ENCODE data around the gene EHMT2. TPM values are rescaled to one million over a fixed set of nuclear protein-coding genes. Genes with fewer than 3 reads are reported as not detected.
A peak's percentile ranks its signal among the peaks of the same experiment; 100 is the strongest.

The EHMT2 gene
- total RNA-seq, 1 donor from 2014 or later: 39.5 TPM

GRCh38 chr6:31836474-31837368 is 60.8 kb downstream of the EHMT2 start:
- H3K4me1 ChIP-seq: peaks cover 15 to 34% of the 10 kb centered on the region in 2 donors
- DNase-seq (ENCODE audit: low spot score in 2 of 2): no peak
- H3K36me3 ChIP-seq: peaks cover 33 to 48% of the 10 kb centered on the region in 2 donors
- peak overlapping the region; percentile 84 to 90 for H3K27ac ChIP-seq
- intact Hi-C loops (cut with DNase I): loop anchor here (10.0 kb wide), 1 partner anchor 292 kb away; the partner anchor contains the start of genes ATP6V1G2, DDX39B and NFKBIL1
- peak overlapping the region; percentile 67 to 80 for H3K4me3 ChIP-seq
- no peaks in the 10 kb centered on the region for H3K9me3 ChIP-seq
- no peaks in the 10 kb centered on the region for H3K27me3 ChIP-seq
- TF ChIP-seq CTCF (IDR thresholded peaks at IDR 0.05): no peak

GRCh38 chr6:31836047-31836473 is 61.4 kb downstream of the EHMT2 start:
- Histone ChIP-seq H3K36me3 (peaks cover 33 to 44% of the 10 kb centered on the region in 2 donors), H3K27me3 (no peaks in the 10 kb centered on the region), H3K4me3 (peak overlapping the region; percentile 67 to 80), H3K27ac (peak overlapping the region; percentile 84 to 90), H3K9me3 (no peaks in the 10 kb centered on the region), H3K4me1 (peaks cover 19 to 40% of the 10 kb centered on the region in 2 donors)
- intact Hi-C loops (cut with DNase I): loop anchor here (10.0 kb wide), 1 partner anchor 291 kb away; the partner anchor contains the start of genes ATP6V1G2, DDX39B and NFKBIL1
- no peak for TF ChIP-seq CTCF (IDR thresholded peaks at IDR 0.05)
- no peak for DNase-seq (ENCODE audit: low spot score in 2 of 2)

DNA sequence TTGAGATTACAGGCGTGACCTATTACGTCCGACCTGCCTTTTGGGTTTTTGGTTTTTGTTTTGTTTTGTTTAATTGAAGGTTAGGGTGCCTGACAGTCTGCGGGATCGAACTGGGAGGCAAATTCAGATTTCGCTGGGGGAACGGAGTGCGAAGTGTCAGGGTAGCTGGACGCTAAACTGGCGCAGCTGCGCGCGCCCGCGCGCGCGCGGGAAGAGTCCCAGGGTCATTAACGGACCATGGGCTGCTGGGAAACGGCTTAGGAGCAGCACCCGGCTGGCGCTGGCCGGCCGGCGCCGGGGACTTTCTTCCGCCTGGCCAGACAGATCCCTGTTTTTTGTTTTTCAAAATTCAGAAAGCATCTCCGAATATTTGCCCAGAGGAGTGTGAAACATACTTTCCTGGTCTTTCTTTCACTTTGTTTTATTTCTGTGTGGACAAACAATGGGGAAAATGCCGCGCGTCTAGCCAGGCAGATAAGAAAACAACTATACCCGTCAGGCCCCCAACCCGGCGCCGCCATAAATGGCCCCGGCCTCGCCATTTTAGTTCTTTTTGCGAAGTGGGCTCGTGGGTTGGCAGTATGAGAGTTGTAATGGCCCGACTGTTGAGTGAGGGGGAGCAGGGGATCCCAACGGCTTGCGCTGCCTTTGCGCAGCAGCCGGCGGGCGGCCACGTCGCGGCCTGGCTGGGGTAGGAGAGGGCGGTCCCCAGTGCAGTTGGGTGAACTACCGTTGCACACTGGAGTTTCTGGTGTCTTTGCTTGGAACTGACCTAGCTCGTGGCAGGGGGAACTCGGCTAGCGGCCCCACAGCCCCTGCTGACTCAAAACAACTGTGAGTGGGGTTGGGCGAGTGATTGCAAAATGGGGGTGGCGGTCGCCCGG is 62.9 kb downstream of the EHMT2 start:
- peaks cover 21 to 43% of the 10 kb centered on the region in 2 donors for H3K4me1 ChIP-seq
- H3K36me3 ChIP-seq: peaks cover 28 to 29% of the 10 kb centered on the region in 2 donors
- no peak for TF ChIP-seq CTCF (IDR thresholded peaks at IDR 0.05)
- H3K27ac ChIP-seq: peak overlapping the region; percentile 84 to 90
- peak in 1 of 2 donors; percentile 91 for DNase-seq (ENCODE audit: low spot score in 2 of 2)
- intact Hi-C loops (cut with DNase I): loop anchor here (1.0 to 10.0 kb wide), 4 partner anchors 28 to 290 kb away; partner anchors contain the start of genes ATP6V1G2, CSNK2B, DDX39B and LSM2
- peak overlapping the region; percentile 67 to 80 for H3K4me3 ChIP-seq
- no peaks in the 10 kb centered on the region for H3K27me3 ChIP-seq
- H3K9me3 ChIP-seq: no peaks in the 10 kb centered on the region

- peak overlapping the region; percentile 73 to 82 for H3K4me3 ChIP-seq
- peaks cover 16 to 34% of the 10 kb centered on the region in 2 donors for H3K4me1 ChIP-seq
Measured at GRCh38 chr6:31831350-31832215, 65.9 kb downstream of the EHMT2 start.

More at GRCh38 chr6:31831350-31832215, 65.9 kb downstream of the EHMT2 start:
- H3K27me3 ChIP-seq: no peaks in the 10 kb centered on the region
- TF ChIP-seq CTCF (IDR thresholded peaks at IDR 0.05): no peak
- intact Hi-C loops (cut with DNase I): loop anchor here (2.0 to 10.0 kb wide), 3 partner anchors 59 to 287 kb away; partner anchors contain the start of genes ATP6V1G2, CSNK2B, DDX39B and LY6G5B
- no peak for DNase-seq (ENCODE audit: low spot score in 2 of 2)
- no peaks in the 10 kb centered on the region for H3K9me3 ChIP-seq
- no peaks in the 10 kb centered on the region for H3K36me3 ChIP-seq
- peak overlapping the region in 1 of 2 donors; percentile 79 for H3K27ac ChIP-seq

Data from ascending aorta (tissue), 2 donors.